A204.1 (cell line): ENCODE data around the gene NUF2.
A peak's percentile ranks its signal among the peaks of the same experiment; 100 is the strongest.
"Not testable (repeated sequence)": the region's sequence is repeated elsewhere in the genome, so short reads cannot be mapped to it uniquely, and the experiment has no call there.

Experiments used
- FAIRE-seq: peaks from 2 replicates; lab custom pipeline; 2012; peaks lifted over from hg19 to GRCh38; lab: Jason Lieb, UNC

The NUF2 gene

DNA sequence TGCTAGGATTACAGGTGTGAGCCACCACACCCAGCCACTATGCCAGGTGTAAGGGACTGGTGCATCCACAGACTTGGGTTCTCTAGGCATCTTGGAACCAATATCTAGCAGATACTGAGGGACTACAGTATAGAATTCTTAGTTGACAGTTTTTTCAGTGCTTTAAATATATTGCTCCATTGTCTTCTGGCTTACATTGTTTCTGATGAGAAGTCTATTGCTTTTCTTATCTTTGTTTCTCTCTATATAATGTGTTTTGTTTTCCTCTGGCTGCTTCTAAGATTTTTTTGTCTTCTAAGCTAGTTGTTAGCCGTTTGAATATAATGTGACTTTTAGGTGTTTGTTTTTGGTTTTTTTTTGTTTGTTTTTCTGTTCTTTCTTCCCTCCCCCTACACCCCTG, 13.5 kb downstream of the NUF2 start:
- no peak for FAIRE-seq

DNA sequence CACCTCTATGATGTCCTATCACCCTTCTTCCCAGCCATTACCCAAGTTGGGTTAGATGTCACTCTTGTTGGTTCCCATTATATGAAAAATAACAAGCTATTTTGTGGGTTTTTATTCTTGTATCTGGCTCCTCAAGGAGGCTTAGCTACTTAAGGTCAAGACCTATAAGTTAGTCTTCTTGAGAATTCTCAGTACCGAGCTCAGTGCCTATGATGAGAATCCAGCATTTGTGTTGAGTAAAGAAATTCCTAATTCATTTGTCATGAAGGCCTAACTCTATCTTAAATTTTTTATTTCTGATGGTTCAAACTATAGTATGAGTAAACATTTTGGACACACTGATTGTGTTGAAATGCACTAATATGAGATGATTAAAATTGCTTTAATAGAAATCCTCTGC, 15.9 kb downstream of the NUF2 start:
- FAIRE-seq: no peak

DNA sequence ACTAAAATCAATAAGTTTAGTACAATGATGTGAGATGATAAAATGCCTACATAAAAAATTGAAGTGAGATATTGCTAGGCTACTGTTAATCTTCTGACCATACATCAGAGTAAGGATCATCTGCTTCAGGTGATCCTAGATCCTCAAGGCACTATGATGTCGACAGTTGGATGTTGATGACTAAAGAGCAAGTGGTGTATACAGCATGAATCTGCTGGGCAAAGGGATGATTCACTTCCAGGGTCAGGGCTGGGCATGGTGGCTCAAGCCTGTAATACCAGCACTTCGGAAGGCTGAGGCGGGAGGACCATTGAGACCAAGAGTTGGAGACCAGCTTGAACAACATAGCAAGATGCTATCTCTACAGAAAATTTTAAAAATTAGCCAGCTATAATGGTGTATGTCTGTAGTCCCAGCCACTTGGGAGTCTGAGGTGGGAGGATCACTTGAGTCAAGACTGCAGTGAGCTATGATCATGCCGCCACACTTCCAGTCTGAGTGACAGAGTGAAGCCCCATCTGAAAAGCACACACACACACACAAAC, 24.6 kb downstream of the NUF2 start:
- FAIRE-seq: no peak

DNA sequence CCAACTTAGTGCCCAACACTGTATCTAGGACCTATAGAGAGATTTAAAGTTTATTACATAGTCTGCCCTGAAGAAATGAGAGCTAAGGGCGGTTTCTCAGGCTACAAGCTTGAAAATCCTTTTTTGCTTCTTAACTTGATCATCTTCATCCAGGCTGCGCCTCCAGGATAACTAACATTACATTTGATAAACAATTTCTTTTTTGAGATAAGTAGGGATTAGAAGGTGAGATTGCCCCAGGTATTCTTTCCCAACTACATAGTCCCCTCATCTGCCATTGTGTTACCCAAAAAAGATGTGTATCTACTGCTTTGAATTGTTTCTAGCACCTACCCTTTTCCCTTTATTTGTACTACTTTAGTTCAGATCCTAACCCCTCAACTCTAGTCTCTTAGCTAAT, 25.4 kb downstream of the NUF2 start:
- no peak for FAIRE-seq

DNA sequence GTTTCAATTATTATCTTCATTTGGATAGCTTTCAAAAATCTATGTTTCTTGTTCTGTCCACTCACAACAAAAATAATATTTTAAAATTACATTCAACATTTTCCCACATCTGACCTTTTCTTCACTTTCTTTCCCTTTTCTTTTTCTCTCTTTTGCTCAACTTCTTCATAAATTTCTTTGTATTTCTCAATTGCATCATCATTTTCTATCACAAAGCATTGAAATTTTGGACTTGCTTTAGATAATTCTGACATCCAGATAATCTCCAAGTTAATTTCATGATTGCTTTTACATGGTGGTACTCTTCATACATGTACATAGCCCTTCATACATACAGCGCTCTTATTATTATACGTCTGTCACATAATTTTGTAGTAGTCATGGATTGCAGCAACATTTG, 30.2 kb downstream of the NUF2 start:
- FAIRE-seq: no peak

DNA sequence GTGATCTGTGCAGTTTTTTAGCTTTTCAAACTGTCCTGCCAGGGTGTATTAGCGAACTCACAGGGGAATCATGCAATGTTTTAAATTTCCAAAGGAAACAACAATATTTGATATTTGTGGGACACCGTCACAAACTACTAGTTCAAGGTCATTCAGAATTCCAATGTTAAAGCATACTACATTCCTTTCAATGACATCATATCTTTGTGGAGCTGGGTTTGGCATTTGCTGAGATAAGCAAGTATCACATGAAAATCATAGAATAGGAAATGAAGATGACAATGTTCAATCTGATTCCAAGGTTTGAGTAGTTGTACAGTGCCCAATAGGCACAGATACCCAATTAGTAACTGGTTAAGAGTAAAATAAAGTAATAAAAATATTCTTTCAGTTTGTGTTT, 35.6 kb downstream of the NUF2 start:
- no peak for FAIRE-seq

DNA sequence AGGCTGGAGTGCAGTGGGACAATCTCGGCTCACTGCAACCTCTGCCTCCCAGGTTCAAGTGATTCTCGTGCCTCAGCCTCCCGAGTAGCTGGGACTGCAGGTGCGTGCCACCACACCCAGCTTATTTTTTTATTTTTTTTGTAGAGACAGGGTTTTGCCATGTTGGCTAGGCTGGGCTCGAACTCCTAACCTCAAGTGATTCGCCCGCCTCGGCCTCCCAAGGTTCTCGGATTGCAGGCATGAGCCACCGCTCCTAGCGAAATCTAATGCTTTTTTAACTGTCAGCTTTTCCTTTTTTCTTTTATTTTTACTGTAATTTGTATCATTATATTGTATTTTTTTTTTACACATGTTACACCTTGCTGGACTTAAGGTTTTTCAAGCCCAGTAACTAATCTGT, 36.4 kb downstream of the NUF2 start:
- not testable (repeated sequence) for FAIRE-seq

DNA sequence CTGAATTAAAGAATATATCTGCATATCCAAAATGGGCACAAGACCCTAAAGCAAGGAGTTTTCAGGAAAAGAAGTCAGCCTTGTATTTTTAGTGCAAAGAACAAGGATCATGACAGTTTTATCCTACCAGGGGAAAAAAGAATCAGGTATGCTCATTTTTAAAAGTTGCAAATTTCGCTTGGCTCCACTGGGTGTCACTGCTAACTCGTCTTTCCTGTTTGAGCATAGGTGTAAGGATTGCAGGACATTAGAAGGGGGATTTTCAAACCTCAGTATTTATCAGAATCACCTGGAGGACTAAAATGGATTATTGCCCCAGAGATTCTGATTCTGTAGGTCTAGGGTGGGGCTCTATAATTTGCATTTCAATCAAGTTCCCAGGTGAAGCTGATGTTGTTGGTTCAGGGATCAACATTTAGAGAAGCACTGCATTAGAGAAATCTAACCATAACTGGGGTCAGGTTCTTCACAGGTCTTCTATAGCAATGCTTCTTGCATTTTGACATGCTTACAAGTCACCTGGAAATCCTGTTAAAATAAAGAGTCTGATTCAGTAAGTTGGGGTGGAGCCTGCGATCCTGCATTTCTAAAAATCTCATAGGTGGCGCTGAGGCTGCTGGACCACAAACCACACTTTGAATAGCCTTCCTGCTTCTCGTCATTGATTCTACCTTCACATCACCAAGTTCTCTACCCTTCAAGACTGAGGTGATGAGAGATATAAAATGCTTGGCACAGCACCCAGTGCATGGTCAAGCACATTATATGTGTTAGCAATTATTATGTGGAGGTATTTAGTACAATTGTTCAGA, 39.6 kb downstream of the NUF2 start:
- peak; percentile 69 for FAIRE-seq

DNA sequence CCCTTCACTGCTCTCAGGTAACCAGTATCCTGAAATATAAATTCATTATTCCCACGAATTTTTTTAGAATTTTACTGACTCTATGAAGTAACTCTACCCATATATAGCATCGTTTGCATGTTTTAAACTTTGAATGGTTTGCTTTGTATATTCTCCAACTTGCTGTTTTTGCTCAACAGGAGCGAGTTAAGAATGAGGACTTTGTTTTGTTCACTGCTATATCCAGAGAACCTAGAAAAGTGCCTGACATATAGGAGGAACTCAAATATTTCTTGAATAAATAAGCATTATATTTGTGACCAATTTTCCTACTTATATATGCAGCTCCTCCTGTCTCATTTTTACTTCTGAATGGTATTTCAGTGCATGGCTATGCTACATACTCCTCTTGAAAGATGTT, 43.4 kb downstream of the NUF2 start:
- FAIRE-seq: no peak

DNA sequence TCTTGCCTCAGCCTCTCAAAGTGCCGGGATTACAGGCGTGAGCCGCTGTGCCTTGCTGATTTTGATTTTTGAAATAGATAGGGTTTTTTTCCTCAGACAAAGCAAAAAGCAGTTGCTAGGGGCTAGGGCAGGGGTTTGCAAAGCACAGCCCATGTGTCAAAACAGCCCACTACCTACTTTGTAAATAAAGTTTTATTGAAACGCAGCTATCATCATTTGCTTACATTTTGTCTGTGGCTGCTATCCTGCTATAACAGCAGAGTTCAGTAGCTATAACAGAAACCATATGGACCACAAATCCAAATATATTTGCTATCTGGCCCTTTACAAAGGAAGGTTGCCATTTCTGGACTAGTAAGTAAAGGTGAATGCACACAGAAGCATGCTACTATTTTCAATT, 44.8 kb downstream of the NUF2 start:
- FAIRE-seq: no peak

DNA sequence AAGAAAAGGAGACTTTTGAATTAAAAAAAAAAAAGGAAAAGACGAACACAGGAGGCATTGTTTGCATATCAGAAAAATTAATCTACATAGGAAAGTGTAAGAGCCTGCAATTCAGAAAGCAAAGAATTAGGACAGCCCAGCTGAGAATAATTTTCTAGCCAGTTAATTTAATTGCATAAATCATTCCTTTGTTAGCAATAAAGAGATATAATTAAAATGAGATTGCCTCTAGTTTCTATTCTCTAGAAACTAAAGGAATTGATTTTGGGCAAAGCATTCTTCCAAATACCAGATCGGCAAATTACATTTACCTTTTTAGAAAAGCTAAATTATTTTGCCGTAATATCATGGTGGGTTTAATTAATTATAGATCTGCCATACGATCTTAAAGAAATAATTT, 46.0 kb downstream of the NUF2 start:
- FAIRE-seq: no peak

DNA sequence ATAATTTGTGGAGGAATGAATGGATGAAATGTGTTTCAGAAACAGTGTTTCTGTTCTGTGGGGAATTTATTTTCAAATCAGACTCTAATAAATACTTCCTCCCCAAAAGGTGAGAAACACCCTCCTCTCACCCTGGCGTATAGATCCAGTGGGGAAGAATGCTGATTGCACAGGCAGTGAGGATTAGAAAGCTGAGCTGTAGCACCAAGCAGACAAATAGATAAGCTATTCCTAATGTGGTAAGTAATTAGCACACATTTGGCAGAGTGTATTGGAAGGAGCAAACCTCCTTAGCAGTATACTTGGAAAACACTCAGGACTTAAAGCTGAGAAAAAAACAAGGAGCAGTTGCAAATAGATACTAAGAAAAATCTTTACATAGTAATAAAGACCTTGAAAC, 50.8 kb downstream of the NUF2 start:
- no peak for FAIRE-seq

DNA sequence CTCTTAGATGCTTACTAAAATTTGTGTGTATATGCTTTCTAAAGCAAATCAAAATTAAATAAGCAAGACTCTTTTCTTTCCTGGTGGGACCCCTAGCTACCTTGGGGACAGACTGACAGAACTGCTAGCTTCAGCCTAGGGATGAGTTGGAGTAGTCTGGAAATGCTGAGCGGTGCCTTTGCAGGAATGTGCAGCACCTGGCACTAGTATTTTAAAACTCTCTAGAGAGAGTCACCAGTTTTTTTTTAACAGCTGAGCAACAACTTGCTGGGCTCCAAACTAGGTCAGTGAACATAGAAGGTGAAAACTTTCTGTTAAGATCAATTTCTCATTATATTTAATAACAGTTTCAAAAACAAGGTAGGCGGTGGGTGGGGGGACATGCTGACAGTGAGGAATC, 56.8 kb downstream of the NUF2 start:
- no peak for FAIRE-seq

DNA sequence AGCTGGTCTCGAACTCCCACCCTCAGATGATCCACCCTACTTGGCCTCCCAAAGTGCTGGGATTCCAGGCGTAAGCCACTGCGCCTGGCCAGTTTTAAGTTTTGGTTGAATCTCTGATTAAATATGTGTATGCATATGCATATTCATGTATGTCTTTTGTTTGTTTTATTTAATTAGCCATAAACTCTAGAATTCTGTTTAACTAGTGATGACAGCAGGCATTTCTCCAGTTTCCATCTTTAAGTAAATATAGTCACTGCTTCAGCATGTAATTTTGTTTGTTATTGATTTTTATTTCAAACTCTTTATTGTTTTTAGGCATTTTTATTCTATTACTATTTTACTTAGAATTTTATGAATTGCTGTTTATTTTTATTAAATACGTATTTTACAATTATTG, 58.0 kb downstream of the NUF2 start:
- peak; percentile 40 for FAIRE-seq

DNA sequence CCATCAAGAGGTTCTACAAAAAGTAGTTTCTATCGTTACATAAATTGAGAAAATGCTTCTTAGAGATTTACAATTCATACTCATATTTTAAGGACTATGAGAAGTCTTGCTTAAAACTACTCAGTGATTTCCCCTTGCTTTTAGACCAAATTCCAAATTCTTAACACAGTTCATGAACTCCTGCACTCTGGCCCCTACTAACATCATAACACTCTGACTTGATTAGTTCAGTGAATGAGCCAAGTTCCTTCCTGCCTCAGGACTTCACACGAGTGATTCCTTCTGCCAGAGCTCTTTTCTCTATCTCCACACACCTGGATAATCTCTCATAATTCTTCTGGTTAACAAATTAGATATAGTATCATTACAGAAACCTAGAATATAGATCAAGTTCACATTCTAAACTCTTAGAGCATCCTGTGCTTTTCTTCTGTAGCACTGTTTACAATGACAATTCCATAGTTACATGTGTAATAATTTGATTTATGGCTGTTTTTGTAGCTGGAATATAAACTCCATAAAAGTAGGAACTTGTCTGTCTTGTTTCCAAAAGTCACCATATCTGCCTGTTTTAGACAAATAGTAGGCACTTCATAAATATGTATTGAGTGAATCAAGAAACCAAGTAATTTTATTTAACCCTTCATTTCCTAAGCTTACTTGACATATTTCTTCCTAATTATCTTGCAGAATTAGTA, 59.9 kb downstream of the NUF2 start:
- FAIRE-seq: no peak

DNA sequence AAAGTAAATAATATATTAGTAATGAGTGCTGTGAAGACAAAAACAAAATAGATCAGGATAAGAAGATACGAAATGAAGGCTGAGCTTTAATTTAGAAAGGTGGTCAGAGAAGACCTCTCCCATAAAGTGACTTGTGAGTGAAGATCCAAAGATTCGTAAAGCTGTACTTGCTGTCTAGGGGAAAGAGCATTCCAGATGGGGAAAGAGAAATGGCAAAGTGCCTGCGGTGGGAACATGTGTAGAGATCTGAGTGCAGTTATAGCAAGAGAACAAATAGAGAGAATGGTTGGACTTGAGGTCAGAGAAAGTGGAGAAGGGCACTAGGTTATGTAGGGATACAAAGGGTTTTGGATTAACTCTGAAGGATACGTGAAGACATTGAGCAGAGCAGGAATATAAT, 60.6 kb downstream of the NUF2 start:
- no peak for FAIRE-seq

DNA sequence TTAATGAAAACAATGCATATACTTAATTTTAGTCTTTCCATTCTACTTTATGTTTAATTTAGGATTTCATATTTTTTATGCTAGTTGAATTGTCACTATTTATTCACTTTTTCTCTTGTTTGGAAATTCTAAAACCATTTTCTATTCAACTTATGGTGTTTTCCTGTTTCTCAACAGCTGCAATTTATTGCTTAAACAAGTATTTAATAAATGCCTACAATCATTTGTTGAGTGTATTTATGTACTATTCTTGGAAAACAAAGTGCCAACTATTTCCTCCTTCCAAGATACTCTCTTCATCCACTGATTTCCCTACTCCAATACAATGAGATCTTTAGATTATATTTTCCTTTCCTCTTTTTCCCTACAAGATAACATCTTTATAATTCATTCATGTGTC, 65.4 kb downstream of the NUF2 start:
- no peak for FAIRE-seq

DNA sequence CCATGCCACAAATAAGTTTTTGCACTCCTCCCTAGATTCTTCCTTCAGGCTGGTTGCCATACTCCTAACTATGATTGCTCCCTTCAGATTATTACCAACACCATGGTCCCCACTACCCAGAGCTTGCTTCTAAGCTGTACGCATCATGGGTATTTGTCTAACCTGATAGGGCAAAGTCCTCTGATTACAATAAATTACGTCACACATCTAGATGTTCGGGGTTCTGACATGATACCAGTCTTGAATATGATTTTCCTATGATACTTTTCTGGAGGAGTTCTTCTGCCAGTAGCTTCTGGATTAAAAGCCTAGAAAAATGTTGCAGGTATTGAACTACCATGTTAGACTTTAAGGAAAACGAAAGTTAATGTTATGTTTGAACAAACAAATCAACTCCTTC, 67.2 kb downstream of the NUF2 start:
- no peak for FAIRE-seq

DNA sequence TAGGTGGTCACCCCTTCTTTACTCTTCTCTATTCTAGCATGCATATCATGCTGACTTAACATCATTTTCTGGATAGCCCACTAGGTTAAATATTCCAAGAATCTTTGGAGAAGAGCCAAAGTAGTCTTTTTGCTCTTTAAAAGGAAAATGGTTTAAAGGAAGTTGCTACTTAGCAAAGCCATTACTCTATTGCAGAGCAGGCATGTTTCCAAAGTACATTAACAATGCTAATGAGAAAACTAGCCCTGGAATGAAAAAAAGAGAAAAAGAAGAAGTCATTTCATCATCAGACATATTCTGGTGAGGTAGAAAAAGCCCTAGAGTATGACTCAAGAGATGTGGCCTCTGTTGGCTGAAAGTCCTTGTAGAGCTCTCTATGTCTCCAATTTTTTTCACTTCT, 74.0 kb downstream of the NUF2 start:
- no peak for FAIRE-seq

DNA sequence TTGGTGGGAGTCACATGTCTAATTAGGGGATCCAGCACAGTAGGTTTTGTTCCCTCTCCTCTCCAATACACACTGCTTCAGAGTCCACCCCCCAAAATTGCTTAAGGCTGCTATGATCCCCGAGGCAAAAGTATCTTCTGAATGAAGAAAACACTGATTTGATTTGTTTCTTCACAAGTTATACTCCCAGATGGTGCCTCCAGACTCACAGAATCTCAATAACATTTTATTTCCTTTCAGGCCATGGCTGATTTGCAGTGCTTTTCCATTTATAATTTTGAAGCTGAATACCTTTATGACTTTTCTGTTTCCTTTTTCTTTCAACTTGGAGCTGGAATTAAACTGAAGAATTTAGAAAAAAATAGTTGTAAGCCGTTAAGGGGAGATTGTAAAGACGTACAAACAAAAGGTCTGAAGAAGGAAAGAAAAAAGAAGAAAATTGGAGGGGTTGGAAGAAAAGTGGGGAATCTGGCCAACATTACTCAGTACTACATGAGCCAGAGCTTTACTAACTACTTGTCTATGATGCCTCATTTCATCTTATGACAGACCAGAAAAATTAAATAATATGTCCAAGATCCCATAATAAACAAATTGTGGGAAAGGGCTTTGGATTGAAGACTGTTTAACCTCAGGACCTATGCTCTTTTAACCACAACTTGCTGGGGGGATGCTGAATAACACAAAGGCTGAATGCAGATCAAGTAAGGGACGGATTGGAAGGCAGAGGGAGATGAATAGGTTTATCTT, 75.9 kb downstream of the NUF2 start:
- FAIRE-seq: no peak

DNA sequence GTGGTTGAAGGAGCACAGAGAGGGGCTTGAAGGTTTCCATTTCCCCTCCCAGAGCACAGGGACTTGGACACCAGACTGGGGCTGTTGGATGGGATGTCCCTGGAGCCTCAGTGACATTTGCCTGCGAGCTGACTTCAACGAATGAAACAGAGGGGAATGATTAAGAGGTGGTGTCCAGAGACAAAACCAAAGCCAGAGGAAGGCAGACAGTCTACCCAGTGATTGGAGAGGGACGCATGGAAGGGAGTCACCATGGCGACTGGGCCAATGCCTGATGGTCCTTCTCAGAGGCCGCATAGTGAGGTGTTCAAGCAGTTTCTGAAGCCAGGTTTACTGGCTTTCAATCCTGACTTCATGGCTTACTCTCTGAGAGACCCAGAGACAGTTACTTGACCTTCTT, 77.2 kb downstream of the NUF2 start:
- no peak for FAIRE-seq

DNA sequence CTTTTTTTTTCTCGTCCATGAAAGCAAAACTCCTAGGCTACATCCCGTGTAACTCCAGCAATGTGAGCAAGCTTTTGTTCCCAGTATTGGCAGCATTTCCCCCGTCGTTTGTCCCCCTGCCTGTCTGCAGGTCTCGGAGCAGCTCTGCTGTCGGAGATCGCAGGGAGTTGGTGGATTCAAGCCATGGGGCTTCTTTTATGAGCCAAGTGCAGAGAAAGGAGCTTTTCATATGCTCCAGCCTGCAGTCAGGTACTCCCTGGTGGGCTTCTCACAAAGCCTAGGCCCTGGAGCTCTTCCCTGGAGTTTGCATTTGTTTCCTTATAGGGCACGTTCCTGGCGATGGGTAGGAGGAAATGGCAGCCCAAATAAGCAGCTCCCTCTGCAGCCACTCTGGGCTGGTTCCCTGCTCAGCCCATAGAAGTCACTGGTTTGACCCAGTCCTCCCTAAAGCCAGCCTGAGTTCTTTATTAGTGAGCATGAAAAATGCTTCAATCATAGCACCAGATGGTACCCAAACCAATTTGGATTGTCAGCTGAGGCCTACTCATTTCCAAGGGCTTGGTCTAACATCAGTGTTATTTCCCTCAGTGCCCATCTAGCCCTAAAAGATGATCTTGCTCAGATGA, 78.3 kb downstream of the NUF2 start:
- FAIRE-seq: no peak

DNA sequence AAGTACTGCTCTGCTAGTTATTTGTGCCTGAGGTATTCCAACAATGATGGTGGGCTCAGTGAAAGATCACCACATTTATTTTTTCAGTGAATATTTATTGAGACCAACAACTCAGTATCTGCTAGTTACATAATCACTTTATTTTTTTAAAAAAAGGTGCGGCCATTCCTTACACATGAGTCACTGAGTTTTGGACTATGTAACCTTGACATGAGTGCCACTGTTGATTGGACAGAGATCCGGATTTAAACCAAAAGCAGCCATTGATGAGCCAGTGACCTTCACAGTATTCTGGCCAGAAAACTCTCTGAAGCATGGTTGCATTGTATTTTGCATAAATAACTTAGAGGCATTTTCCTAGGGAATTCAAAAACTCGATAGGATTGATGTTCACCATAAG, 79.5 kb downstream of the NUF2 start:
- FAIRE-seq: no peak
